PC-9 (cell line): ENCODE data around the gene PTGR3.

Experiments used
- CTCF ChIP-seq: fragments of 200-600 bp; sonication (generic); conservative IDR thresholded peaks from 2 replicates; pipeline ENCODE4 v1.6.1; 2017; ENCODE audit warnings: mixed run types, antibody characterized with exemption, mild to moderate bottlenecking, moderate library complexity
- EZH2 ChIP-seq: fragments of 200-600 bp; sonication (generic); IDR thresholded peaks from 2 replicates; pipeline ENCODE4 v1.8.0; 2017; ENCODE audit warnings: antibody characterized with exemption, low read depth

DNA sequence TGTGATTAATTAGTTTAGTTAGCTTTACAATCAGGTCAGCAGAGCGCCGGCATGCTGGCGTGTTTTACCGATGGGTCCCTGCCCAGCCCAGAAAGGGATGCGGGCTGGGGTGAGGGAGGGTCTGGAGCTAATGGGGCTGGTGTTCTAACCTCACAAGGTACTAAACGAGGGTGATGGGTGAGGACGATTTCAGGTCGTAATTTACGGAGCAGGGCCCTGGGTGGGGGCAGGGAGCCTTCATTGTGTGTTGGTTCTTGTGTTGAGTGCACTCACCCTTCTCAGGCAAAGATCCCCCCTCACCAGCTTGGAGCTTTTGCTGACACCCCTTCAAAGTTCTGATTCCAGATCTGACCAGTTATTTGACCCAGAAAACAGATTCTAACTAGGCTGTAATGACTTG lies 39.5 kb downstream of the PTGR3 start:
- no peak for TF ChIP-seq EZH2
- TF ChIP-seq CTCF, result no peak
